Mammary epithelial cell (primary cell): Measurements from ENCODE around the gene FARP1.

Experiments used
- CTCF ChIP-seq, 2 donors: IDR thresholded peaks in 1 of 2; conservative IDR thresholded peaks in 1 of 2; 2 replicates each; pipeline ENCODE4 v1.5.1; 2011 to 2012; ENCODE audit warnings: inconsistent platforms in 2 of 2, low read length in 2 of 2, mild to moderate bottlenecking in 2 of 2, control low read depth in 1 of 2, low read depth in 1 of 2; ENCODE audit not compliant: insufficient read depth in 1 of 2; ENCODE audit errors: extremely low read depth in 1 of 2
- EZH2 ChIP-seq: IDR thresholded peaks from 2 replicates; pipeline ENCODE4 v1.6.1; 2012; ENCODE audit warnings: low read length, inconsistent platforms, borderline replicate concordance

GRCh38 chr13:98370261-98370660 is 227.4 kb downstream of the FARP1 start:
- TF ChIP-seq CTCF (conservative IDR thresholded peaks at IDR 0.05 in 1 of 2, IDR thresholded peaks at IDR 0.05 in 1 of 2; ENCODE audit: extremely low read depth in 1 of 2, insufficient read depth in 1 of 2, low read depth in 1 of 2, low read length in 2 of 2): no peak
- no peak for TF ChIP-seq EZH2
